GM12891 (cell line): ENCODE results near the gene NECAP2.
"Not testable (repeated sequence)": the region's sequence is repeated elsewhere in the genome, so short reads cannot be mapped to it uniquely, and the experiment has no call there.

Experiments
- PAX5 ChIP-seq: IDR thresholded peaks from 2 replicates; pipeline ENCODE4 v1.6.1; 2011; ENCODE audit warnings: low read length, moderate library complexity, mild to moderate bottlenecking; ENCODE audit not compliant: insufficient read depth, severe bottlenecking
- POLR2A ChIP-seq: IDR thresholded peaks from 2 replicates; pipeline ENCODE4 v1.6.1; 2011; ENCODE audit warnings: low read depth, low read length, control low read depth
- POLR2AphosphoS5 ChIP-seq: IDR thresholded peaks from 2 replicates; pipeline ENCODE4 v1.6.1; 2011; ENCODE audit warnings: low read depth, low read length, control low read depth

DNA sequence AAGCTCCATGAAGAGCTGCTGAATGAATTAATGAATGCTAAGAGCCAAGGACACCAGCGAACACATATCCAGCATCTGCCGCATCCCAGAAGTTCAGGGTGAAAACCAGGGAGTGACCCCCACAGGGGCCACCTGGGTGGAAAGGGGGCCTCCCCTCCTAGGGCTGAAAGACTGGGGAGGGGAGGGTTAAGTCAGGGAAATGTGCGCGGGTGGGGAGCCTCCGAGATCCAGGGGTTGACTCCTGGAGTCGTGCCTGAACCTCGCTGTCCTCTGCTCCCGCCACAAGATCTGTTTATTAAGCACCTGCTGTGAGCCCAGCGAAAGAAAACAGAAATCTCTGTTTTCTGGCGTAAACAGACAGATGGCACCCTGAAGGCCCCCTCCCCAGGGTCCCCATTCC lies 57.5 kb downstream of the NECAP2 start:
- TF ChIP-seq POLR2A, PAX5, POLR2AphosphoS5: not testable (repeated sequence)
